ENCODE data around the gene C7orf33.

GRCh38 chr7:148543302-148543701, 47.3 kb upstream of the C7orf33 start:
- TF ChIP-seq POLR2A (IDR thresholded peaks at IDR 0.05): no peak
- TF ChIP-seq, protein P1, sequence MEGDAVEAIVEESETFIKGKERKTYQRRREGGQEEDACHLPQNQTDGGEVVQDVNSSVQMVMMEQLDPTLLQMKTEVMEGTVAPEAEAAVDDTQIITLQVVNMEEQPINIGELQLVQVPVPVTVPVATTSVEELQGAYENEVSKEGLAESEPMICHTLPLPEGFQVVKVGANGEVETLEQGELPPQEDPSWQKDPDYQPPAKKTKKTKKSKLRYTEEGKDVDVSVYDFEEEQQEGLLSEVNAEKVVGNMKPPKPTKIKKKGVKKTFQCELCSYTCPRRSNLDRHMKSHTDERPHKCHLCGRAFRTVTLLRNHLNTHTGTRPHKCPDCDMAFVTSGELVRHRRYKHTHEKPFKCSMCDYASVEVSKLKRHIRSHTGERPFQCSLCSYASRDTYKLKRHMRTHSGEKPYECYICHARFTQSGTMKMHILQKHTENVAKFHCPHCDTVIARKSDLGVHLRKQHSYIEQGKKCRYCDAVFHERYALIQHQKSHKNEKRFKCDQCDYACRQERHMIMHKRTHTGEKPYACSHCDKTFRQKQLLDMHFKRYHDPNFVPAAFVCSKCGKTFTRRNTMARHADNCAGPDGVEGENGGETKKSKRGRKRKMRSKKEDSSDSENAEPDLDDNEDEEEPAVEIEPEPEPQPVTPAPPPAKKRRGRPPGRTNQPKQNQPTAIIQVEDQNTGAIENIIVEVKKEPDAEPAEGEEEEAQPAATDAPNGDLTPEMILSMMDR (IDR thresholded peaks at IDR 0.05): no peak

All from lower leg skin (tissue), 3 donors.